Activated B cell treated with CpG ODN at 0.5 μM for 24 hours (primary cell): Measurements from ENCODE around the gene SERINC5. TPM values are rescaled to one million over a fixed set of nuclear protein-coding genes. Genes with fewer than 3 reads are reported as not detected.

Experiments
- ATAC-seq: fragments of 200-7000 bp; cut with Tn5 transposase; one replicate; pipeline ENCODE4 v1.10.0; 2021; ENCODE audit warnings: low read depth, mild to moderate bottlenecking, moderate library complexity
- CTCF ChIA-PET: fragments of 350-600 bp; sonication (Branson Sonifier 250); formaldehyde crosslinking; loops from one replicate; lab custom pipeline; 2021; ENCODE audit warnings: antibody characterized with exemption; lab: Charles Lee
- POLR2A ChIA-PET: fragments of 350-600 bp; sonication (Branson Sonifier 250); formaldehyde crosslinking; loops from one replicate; lab custom pipeline; 2021; ENCODE audit warnings: antibody characterized with exemption; lab: Charles Lee
- DNase-seq: peaks from one replicate; pipeline ENCODE4 v3.0.0; 2022
- H3K27ac Mint-ChIP-seq: one replicate; pipeline ENCODE4 v1.8.0; 2020; ENCODE audit warnings: mixed read lengths
- H3K27me3 Mint-ChIP-seq: one replicate; pipeline ENCODE4 v1.8.0; 2021; ENCODE audit warnings: mixed read lengths
- H3K36me3 Mint-ChIP-seq: one replicate; pipeline ENCODE4 v1.8.0; 2021; ENCODE audit warnings: low read depth, mixed read lengths
- H3K4me1 Mint-ChIP-seq: one replicate; pipeline ENCODE4 v1.8.0; 2021; ENCODE audit warnings: mixed read lengths
- H3K4me3 Mint-ChIP-seq: one replicate; pipeline ENCODE4 v1.8.0; 2020; ENCODE audit warnings: mild to moderate bottlenecking, mixed read lengths
- H3K9me3 Mint-ChIP-seq: one replicate; pipeline ENCODE4 v1.8.0; 2020; ENCODE audit warnings: mixed read lengths
- intact Hi-C: fragments of 100-400 bp; cut with micrococcal nuclease; formaldehyde crosslinking; loops from one replicate; pipeline ENCODE4 v1.15.1; 2024
- total RNA-seq: library from RNA; stranded (reverse); gene quantifications from 2 replicates; pipeline ENCODE4 v1.2.3, GENCODE V29; 2022
- TF ChIP-seq, protein P1 (sequence below): fragments of 200-600 bp; IDR thresholded peaks from one replicate; pipeline ENCODE4 v1.8.0; 2022; ENCODE audit warnings: antibody characterized with exemption, mild to moderate bottlenecking

SERINC5 gene
- total RNA-seq, 1 donor from 2014 or later, result 5.3 TPM

- no peak overlapping the region for H3K4me3 Mint-ChIP-seq
- TF ChIP-seq, protein P1, sequence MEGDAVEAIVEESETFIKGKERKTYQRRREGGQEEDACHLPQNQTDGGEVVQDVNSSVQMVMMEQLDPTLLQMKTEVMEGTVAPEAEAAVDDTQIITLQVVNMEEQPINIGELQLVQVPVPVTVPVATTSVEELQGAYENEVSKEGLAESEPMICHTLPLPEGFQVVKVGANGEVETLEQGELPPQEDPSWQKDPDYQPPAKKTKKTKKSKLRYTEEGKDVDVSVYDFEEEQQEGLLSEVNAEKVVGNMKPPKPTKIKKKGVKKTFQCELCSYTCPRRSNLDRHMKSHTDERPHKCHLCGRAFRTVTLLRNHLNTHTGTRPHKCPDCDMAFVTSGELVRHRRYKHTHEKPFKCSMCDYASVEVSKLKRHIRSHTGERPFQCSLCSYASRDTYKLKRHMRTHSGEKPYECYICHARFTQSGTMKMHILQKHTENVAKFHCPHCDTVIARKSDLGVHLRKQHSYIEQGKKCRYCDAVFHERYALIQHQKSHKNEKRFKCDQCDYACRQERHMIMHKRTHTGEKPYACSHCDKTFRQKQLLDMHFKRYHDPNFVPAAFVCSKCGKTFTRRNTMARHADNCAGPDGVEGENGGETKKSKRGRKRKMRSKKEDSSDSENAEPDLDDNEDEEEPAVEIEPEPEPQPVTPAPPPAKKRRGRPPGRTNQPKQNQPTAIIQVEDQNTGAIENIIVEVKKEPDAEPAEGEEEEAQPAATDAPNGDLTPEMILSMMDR, result no peak
- no peaks in the 10 kb centered on the region for H3K36me3 Mint-ChIP-seq
- ATAC-seq, result no peak
- CTCF ChIA-PET, result no interaction called here
- no peaks in the 10 kb centered on the region for H3K9me3 Mint-ChIP-seq
- DNase-seq, result no peak
- POLR2A ChIA-PET, result no interaction called here
- no peak overlapping the region for H3K27ac Mint-ChIP-seq
- H3K27me3 Mint-ChIP-seq, result peaks cover 2% of the 10 kb centered on the region
- intact Hi-C loops, result no loop called here
- H3K4me1 Mint-ChIP-seq, result peaks cover 17% of the 10 kb centered on the region
These were observed 185.4 kb downstream of the SERINC5 start for GRCh38 chr5:80070338-80071056.

DNA sequence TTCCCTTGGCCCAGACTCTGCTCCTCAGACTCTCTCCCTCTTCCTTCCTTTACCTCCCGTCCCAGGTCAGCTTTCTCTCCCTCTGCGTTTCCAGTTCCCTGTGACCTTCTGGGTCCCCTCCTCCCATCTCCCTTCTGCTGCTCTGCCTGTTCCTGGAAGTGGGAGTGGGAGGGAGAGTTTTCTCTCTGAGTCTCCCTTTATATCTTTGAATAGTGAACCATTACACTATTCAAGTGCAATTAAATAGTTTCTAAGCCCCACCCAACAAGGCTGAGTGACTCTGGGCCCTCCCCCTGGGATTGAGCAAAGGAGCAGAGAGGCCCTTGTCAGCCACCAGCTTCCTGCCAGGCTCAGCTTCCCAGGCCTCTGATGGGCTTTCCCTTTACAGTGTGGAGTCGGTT, 185.9 kb downstream of the SERINC5 start:
- DNase-seq, result no peak
- Mint-ChIP-seq H3K4me3 (no peak overlapping the region), H3K9me3 (no peaks in the 10 kb centered on the region), H3K27me3 (peaks cover 2% of the 10 kb centered on the region), H3K4me1 (peaks cover 17% of the 10 kb centered on the region), H3K36me3 (no peaks in the 10 kb centered on the region), H3K27ac (no peak overlapping the region)
- intact Hi-C loops, result no loop called here
- no peak for ATAC-seq
- TF ChIP-seq, protein P1, result no peak
- CTCF ChIA-PET, result no interaction called here
- POLR2A ChIA-PET, result no interaction called here

DNA sequence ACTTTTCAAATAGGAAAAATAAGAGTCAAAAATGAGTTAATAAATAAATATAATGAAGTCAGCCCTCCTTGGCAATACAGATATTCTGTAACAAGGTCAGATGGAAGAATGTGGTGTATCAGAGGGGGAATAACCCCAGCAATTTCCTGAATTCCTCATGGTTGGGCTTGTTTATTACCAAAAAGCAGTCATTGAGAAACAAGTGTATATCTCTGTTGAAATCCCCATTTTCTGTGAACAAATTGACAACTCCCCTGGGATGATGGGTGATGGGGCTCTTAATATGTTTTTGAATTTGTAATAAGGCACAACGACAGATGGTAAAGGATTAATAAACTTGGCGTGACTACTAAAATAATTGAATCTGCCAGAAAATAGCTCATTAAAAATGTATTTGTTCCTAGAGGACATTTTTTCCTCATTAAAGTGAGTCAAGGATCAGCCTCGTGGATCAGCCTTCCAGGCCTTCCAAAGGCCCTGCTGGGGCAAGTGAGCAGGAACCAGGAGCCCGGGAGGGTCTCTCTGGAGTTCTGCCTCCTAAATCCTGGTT, 186.5 kb downstream of the SERINC5 start:
- ChIA-PET CTCF (no interaction called here), POLR2A (no interaction called here)
- no peak for DNase-seq
- Mint-ChIP-seq H3K36me3 (no peaks in the 10 kb centered on the region), H3K9me3 (no peaks in the 10 kb centered on the region), H3K27ac (no peak overlapping the region), H3K4me1 (peaks cover 17% of the 10 kb centered on the region), H3K4me3 (no peak overlapping the region), H3K27me3 (peaks cover 2% of the 10 kb centered on the region)
- no peak for ATAC-seq
- intact Hi-C loops, result no loop called here
- TF ChIP-seq, protein P1, result no peak

- no peak for DNase-seq
- TF ChIP-seq, protein P1, result no peak
- CTCF ChIA-PET, result no interaction called here
- H3K27ac Mint-ChIP-seq, result no peak overlapping the region
- H3K27me3 Mint-ChIP-seq, result peaks cover 2% of the 10 kb centered on the region
- no peaks in the 10 kb centered on the region for H3K9me3 Mint-ChIP-seq
- no peak for ATAC-seq
- no peaks in the 10 kb centered on the region for H3K36me3 Mint-ChIP-seq
- intact Hi-C loops, result no loop called here
- POLR2A ChIA-PET, result no interaction called here
- no peak overlapping the region for H3K4me3 Mint-ChIP-seq
- H3K4me1 Mint-ChIP-seq, result peaks cover 17% of the 10 kb centered on the region
These were observed 187.1 kb downstream of the SERINC5 start for GRCh38 chr5:80068775-80069174.

DNA sequence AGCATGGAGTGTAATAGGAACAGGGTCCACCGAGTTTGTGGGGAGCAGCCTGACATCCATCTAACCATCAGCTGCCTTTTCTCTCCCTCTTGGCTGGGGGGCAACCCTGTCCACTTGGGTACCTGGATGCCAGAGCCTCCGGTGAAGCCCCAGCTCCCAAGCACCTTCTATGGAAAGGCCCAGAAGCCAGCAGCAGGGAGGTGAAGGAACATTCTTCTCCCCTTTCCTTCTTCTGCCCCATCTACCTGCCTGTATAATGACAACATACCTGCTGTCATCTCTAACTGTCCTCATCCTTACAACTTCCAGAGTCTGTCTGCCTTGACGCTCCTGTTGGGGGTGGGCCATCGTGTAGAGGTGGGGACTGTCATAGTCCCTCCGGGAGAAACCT, 187.6 kb downstream of the SERINC5 start:
- no peaks in the 10 kb centered on the region for H3K9me3 Mint-ChIP-seq
- POLR2A ChIA-PET, result no interaction called here
- H3K4me3 Mint-ChIP-seq, result no peak overlapping the region
- H3K36me3 Mint-ChIP-seq, result no peaks in the 10 kb centered on the region
- TF ChIP-seq, protein P1, result no peak
- H3K27me3 Mint-ChIP-seq, result peaks cover 2% of the 10 kb centered on the region
- CTCF ChIA-PET, result interaction anchor here (1.6 kb wide), 1 partner anchor 16 kb away, joined by 3 read pairs; no protein-coding TSS in a partner anchor
- no peak for DNase-seq
- no peak for ATAC-seq
- no peak overlapping the region for H3K27ac Mint-ChIP-seq
- intact Hi-C loops, result no loop called here
- peaks cover 17% of the 10 kb centered on the region for H3K4me1 Mint-ChIP-seq
